Mucosa of gallbladder (tissue), 1 donor: ENCODE measurements around the gene ANTXR1. TPM values are rescaled to one million over a fixed set of nuclear protein-coding genes. Genes with fewer than 3 reads are reported as not detected.
"Not testable (repeated sequence)": the region's sequence is repeated elsewhere in the genome, so short reads cannot be mapped to it uniquely, and the experiment has no call there.

Experiments used
- DNase-seq: peaks from one replicate; pipeline ENCODE4 v3.0.0-alpha.2; 2020; ENCODE audit warnings: low spot score
- total RNA-seq: library from RNA; stranded (reverse); gene quantifications from one replicate; pipeline ENCODE4 v1.2.1, GENCODE V29; 2021
- donor health status: DM: no; HTN: no; CAD: no.

ANTXR1 gene
- total RNA-seq, 1 donor from 2014 or later, result 142 TPM

DNA sequence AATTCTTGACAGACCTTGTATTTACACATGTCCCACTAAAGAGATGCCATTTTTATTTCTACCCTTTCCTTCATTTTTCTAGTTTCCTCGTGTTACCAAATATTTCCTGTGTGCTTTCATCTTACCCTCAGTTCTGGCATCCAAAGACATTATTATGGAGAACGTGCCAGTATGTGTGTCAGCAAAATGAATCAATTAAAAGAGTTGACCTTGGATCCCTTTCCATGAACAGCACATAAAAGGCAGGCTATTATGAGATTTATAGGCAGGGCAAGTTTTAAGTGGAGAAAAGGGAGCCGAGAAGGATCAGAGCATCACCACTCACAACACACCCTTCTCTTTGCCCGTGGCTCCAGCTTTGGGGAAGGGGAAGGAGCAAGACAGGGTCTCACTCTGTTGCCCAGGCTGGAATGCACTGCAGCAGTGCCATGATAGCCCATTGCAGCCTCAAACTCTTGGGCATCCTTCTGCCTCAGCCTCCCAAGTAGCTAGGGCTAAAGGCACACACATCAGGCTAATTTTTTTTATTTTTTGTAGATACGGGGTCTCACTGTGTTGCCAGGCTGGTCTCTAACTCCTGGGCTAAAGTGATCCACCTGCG lies 224.2 kb downstream of the ANTXR1 start:
- DNase-seq, result no peak

DNA sequence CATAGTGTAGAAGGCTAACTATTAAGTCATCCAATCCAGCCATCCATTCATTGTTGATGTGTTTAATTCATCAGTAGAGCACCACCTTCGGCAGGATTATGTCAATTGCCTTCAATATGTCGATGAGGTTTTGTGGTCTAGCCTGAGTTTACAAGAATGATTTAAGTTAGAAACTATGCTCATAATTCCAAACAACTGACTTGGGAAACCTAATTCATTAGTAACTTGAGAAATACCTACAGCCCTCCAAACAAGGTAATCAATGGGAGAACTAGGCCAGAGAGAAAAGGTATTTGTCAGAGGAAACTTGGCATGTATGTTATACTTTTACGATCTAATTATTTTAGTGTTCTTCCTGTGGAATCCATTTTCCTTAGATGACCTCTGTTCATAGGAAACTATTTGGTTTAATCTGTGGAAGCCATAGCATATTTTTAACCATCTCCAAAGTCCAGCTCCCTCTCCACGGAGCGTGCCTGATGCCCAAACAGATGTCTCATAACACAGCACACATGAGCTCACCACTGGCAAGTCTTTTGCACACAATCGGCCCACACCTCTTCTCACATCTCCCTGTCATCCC lies 225.6 kb downstream of the ANTXR1 start:
- no peak for DNase-seq

DNA sequence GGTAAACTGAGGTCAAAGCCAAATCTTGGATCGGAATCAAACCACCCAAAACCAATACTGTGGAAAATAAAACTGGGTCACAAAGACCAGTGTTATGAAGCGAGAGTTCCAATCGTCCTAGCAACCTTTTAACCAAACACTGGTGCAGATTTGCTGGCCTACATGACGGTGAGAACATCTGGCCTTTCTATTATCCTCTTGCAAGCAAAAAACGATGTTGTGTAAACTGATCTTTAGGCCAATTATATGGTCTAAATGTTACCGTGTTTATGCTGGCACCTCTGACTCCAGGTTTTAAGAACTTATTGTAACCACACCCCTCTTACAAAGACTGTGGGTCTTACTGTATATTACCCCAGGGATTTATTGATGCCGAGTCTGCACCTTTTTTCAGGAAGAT lies 228.1 kb downstream of the ANTXR1 start:
- no peak for DNase-seq

DNA sequence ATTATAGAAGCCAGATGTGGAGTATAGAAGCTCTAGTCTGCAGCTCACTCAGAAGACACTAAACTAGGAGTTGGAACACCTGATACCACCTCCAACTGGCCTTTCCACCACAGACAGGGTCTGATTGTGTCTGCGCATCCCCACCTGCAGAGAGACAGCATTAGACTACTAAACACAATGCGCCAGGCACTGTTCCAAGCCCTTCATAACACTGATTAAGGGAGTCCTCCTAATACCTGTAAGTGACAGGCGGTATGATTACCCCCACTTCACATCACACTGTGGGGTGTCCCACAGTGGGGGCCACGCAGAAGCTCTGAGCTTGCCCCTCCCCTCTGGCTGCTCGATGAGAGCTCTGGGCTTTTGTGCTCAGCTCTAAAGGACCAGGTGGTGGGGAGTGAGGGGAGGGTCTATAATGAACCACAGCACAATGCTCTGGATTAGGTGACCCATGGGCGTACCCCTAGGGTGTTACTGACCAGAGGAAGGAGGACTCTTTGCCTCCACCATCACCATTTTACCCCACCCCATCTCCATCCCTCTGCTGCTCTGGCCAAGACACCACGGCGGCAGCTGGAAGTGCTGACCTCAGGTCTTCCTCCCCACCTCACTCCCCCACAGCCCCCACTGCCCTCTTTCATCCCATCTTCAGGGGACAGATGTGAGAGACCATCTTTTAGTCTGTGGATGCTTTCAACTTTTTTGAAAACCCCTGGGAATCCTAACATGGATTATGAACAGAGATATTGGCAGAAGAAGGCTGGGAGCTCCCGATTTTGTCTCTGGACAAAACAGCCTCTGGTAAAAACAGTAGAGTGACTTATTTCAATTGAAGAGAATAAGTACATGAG lies 228.9 kb downstream of the ANTXR1 start:
- DNase-seq, result no peak

DNA sequence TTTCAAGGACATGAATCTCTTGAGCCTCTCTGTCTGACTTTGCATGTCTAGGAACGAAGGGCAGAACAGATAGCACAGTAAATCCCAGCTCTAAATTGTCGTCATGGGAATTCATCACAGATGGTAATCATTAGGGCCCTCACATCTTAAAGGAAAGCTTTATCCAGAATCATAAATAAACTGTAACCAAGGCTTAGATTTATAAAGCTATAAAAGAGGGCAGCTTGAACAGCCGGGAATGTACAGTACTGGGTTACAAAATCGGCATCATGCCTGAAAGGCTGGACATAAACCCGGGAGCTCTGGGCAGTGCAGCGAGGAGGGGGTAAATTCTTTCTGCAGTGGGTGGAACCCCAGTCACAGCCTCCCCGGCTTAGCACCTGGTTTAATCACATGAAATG lies 229.7 kb downstream of the ANTXR1 start:
- no peak for DNase-seq

DNA sequence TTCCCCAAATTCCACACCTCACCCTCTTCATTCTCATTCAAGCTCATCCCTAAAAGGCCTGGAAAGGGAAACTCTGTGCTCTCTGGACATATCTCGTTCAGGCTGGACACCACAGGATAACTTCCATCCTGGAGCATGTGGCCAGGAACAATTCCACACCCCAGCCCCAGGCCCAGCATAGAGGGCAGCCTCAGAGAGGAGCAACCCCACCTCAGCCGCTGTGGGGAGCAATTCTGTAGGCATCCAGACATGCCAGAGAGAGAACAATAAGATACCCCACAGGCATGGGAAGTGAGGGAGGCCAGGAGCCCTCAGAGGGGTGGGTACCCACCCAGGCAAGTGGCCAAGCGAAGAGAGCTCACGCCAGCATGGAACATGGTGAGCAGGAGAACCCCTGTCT lies 230.7 kb downstream of the ANTXR1 start:
- no peak for DNase-seq

DNA sequence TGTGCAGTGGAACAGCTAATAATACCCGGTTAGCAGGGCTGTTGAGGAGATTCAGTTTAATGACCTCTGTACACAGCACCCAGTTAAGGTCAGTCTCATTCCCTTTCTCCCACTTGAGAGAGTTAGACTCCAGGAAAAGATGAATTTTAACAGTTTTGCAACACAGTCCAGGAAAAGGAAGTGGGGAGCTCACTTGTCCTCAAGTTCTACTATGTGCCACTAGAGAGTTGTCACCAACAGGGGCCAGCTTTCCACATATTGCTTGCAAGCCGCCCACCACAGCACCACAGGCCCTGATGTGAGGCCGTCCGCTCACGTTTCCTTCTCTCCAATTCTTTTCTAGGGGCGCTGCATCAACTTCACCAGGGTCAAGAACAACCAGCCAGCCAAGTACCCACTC lies 231.9 kb downstream of the ANTXR1 start:
- no peak for DNase-seq

DNA sequence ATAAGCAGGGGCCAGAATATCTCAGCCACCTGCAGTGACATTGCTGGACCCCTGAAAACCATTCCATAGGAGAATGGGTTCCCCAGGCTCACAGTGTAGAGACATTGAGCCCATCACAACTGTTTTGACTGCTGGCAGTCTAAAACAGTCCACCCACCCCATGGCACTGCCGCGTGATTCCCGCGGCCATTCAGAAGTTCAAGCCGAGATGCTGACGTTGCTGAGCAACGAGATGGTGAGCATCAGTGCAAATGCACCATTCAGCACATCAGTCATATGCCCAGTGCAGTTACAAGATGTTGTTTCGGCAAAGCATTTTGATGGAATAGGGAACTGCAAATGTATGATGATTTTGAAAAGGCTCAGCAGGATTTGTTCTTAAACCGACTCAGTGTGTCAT lies 234.6 kb downstream of the ANTXR1 start:
- no peak for DNase-seq

DNA sequence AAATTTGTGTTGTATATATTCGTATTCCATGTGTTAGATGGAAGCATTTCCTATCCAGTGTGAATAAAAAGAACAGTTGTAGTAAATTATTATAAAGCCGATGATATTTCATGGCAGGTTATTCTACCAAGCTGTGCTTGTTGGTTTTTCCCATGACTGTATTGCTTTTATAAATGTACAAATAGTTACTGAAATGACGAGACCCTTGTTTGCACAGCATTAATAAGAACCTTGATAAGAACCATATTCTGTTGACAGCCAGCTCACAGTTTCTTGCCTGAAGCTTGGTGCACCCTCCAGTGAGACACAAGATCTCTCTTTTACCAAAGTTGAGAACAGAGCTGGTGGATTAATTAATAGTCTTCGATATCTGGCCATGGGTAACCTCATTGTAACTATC lies 235.3 kb downstream of the ANTXR1 start:
- no peak for DNase-seq

DNA sequence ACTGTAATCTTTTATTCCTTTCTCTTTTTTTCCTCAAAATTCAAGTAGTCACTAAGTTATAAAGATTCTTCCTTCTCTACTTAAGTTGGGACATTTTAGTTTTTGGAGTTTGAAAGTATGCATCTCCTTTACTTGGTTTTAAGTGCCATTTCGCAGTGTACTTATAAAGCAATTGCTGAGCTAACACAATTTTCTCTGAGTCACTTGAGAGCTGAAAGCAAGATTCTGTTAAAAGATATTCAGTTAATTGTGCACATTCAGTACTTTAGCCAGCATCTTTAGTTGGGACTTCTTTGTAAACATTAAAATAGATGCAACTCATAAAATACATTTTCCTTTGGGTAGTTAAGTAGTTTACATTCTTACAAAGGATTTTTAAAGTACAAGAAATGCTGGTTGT lies 238.0 kb downstream of the ANTXR1 start:
- no peak for DNase-seq

DNA sequence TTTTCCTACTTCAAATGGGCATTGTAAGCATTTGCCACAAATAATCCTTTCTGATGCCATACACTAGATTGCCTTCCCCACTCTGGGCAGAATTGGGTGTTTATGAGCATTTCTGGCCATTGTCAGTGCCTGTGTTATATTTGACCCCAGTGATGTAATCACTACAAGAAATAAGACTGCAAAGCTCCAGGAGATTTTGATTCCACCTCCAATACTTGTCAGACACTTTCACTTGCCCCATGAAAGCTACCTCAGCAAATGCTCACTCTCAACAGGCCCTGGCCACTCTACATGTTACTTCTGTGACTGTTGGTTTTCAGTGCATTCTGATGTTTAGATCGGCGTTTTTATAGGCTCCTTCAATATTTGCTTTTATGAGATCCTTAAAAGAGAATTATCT lies 239.0 kb downstream of the ANTXR1 start:
- no peak for DNase-seq

DNA sequence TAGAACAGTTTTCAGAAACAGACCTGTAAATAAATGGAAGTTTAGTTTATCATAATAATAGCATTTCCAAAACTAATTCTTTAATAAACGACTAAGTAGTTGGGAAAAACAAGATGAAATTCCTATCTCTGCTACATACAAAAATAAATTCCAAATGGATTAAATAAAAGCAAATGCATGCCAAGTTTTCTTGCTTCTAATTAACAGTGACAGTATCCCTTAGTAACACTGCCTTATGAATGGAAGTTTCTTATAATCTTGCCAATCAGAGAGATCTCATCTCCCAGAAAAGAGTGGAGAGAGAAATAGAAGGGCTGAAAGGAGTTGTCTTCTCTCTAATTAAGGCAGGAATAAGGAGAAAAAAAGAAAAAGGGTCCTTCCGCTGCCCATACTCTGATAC lies 240.1 kb downstream of the ANTXR1 start:
- DNase-seq, result no peak

DNA sequence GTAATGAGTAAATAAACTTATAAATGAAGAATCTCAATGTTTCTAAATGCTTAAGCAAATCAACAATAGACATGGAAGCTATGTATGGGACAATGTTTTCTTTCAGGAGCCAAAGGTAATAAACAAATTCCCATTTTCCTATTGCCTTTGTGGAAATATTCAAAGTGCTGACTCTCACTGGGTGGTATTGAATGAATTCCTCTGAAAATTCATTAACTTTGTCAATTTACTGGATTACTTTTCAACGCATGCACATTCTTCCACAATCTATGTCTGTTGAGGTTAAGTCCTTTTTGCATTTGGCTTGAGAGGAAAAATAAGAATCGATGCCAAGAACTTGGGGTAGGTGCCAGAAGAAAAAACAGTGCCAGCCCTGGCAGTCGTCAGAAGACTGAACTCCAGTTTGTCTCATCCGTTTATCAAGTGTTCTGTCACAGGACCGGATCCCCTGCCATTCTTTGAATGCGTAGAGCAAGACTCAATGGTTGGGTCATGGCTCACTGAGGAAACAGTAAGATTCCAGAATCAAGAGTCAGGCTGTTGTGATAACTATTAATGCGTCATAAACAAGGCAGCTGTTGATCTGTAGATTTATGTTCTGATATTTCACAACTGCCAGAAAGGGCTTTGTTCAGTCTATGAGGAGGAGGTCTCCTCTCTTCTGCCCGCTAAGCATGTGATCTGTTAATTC lies 240.8 kb downstream of the ANTXR1 start:
- peak; percentile 70 for DNase-seq

DNA sequence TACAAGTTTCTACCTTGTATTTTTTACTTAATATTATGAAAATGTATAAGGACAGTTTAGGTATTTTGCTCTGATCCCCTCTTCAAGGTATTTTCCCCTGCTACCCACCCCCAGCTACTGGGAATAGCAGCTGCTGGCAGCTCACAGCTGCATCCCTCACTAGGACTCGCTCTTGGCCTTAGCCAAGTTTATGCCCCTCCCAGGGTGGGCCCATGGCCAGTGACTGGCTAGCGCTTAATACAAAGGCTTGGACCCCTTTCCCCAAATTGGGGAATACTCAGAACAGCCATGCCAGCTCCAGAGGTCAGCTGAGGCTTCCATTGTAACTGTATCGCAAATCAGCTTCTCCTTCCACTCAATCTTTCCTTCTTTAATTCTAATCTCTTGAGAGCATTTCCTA lies 242.8 kb downstream of the ANTXR1 start:
- no peak for DNase-seq

DNA sequence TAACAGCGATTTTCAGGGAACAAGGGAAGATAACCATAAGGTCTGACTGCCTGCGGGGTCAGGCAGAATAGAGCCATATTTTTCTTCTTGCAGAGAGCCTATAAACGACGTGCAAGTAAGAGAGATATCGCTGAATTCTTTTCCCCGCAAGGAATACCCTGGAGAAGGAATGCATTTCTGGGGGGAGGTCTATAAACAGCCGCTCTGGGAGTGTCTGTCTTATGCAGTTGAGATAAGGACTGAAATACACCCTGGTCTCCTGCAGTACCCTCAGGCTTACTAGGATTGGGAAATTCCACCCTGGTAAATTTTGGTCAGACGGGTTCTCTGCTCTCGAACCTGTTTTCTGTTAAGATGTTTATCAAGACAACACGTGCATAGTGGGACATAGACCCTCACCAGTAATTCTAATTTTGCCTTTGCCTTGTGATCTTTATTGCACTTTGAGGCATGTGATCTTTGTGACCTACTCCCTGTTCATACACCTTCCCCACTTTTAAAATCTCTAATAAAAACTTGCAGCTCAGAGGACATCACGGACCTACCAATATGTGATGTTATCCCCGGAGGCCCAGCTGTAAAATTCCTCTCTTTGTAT lies 247.1 kb downstream of the ANTXR1 start:
- not testable (repeated sequence) for DNase-seq

DNA sequence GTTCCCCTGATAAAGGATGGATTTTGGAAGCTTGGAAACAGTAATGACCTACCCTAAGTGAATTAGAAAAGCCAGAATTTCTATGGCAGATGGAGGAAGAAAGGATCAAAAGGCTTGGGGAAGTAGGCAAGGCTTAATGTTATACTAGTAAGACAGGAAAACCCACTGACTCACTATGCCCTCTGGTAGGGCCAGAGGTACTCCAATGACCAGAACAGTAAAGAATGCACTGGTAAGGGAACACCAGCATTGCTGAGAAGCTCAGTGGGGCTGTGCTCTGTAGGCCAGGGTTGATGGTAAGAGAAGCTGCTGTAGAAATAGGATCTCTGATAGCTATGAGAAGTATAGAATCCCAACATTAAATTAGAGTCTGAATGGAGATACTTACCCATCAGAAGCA lies 247.7 kb downstream of the ANTXR1 start:
- DNase-seq, result no peak

DNA sequence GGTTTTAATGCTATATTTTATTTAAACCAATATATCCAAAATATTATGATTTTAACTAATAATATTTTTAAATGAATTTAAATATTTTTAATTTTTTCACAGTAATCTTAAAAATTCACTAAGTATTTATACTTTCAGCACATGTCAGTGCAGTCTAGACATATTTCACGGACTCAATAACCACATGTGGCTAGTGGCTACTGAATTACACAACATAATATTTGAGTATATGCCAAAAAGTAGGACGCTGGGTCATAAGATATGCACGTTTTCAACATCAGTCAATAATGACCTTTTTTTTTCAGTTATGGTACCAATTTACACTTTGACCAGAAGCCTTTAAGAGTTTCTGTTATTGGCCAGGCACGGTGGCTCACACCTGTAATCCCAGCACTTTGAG lies 256.4 kb downstream of the ANTXR1 start:
- no peak for DNase-seq

DNA sequence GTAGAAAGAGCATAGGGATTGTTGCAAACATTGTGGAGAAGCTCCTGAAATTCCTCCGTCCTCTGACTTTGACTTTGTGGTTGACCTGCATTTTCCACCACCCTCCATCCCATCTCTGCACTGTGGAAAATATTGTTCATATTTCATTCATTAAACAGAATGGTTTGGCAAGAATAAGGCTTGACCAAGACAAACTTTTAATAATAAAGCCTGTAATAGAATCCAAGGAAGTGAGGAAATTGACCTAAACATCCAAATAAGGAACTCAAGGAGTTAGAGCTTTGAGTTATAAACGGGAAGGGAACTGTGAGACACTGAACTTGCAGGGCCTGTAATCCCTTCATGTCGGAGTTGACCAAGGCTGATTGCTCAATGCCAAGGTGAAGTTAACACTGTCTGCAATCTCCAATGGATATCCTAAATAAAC lies 258.9 kb downstream of the ANTXR1 start:
- DNase-seq, result no peak

DNA sequence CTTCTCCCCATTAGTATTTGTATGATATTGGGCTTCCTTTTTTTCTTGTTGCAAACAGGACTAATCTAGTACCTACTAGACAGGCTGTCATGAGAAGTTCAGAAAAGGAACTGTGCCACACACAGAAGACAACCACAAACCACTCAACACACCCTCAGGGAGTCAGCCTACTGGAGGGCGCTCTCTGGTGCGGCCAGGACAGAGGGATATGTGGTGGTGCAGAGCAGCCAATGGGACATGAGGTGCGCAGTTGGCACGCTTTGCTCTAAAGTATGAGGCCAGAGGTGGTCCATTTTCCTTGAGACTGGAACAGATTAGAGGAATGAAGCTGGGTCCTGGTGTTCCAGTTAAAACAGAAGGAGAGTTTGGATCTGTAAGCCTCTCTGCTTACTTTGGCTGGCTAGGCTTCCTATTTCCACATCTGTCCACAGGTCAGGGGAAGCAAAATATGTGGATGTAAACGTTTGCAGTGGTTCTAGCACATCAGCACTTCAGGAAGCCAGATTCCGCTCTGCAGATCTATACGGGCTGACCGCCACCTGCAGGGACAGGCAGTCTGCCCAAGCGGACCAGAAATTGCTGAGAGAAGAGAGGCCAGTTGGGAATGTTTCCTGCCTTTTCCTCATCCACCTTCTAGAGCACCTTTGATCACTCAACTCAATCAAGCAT lies 260.0 kb downstream of the ANTXR1 start:
- DNase-seq, result no peak

DNA sequence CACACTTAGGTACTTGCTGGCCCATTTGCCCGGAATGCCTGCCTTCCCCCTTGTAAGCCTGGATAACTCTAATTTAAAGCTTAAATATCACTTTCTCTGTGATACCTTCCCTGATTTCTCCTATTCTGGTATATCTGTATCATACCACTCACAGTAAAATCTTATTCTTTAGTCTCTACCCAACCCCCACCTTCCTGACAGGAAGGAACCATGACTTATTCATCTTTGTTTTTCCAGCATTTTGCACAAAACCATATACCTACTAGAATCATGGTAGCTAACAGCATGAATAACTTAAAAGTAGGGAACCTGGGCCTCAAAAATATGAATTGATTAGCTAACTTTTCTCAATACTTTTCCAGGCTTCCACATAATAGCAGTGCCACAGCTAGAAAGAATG lies 262.5 kb downstream of the ANTXR1 start:
- no peak for DNase-seq

DNA sequence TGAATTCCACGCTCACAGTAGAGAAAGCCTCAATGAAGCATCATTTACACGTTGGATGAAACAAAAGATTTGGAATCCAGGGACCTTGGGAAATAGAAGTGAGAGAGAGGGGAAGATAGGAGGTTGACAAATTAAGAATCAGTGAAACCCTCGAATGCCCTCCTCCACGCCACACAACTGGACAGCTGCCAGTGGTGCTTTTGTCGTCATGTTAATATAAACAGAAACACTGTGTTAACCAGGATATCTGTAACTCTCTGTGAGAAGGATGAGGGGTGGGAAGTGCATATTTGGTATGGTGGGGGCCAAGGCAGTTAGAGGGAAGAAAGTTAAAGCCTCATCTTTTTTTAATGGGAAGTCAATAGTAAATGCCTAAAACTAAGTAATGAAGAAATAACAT lies 265.4 kb downstream of the ANTXR1 start:
- DNase-seq, result no peak

DNA sequence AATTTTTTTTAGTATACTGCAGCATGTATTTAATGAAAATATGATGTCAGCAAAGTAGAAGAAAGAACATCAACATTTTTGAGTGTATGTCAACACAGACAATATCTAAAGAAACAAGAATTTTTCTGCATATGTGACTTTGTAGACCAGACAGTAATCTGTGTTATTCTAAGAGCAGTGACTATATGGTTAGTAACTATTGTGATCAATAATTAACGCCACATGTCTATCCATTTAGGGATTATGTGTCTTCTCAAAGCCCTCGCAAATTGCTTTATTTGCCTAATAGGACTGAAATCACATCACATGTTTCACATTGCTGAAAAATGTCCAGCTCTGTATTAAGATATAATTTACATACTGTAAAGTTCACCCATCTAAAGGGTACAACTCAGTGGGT lies 266.2 kb downstream of the ANTXR1 start:
- no peak for DNase-seq
